Astrocyte (in vitro differentiated cells and primary cell): ENCODE measurements around the gene UBR2. TPM values are rescaled to one million over a fixed set of nuclear protein-coding genes. Genes with fewer than 3 reads are reported as not detected.

Experiments
- DNase-seq: peaks from one replicate; pipeline ENCODE4 v3.0.0-alpha.2; 2010; ENCODE audit warnings: low read depth
- FAIRE-seq: peaks from 2 replicates; lab custom pipeline; 2011; peaks lifted over from hg19 to GRCh38; lab: Jason Lieb, UNC
- H2AFZ ChIP-seq: 2 replicates; pipeline ENCODE4 v1.6.0; 2012; ENCODE audit warnings: low read depth, low read length, inconsistent platforms
- H3K27ac ChIP-seq: 2 replicates; pipeline ENCODE4 v1.5.1; 2011; ENCODE audit warnings: low read depth, low read length, inconsistent platforms
- H3K27me3 ChIP-seq: 2 replicates; pipeline ENCODE4 v1.6.0; 2011; ENCODE audit warnings: low read length, inconsistent platforms; ENCODE audit not compliant: insufficient read depth
- H3K36me3 ChIP-seq: 2 replicates; pipeline ENCODE4 v1.5.1; 2011; ENCODE audit warnings: low read length, inconsistent platforms; ENCODE audit not compliant: insufficient read depth
- H3K4me1 ChIP-seq: 2 replicates; pipeline ENCODE4 v1.5.1; 2011; ENCODE audit warnings: low read length, inconsistent platforms; ENCODE audit not compliant: insufficient read depth
- H3K4me2 ChIP-seq: 2 replicates; pipeline ENCODE4 v1.6.0; 2012; ENCODE audit warnings: low read length, inconsistent platforms
- H3K4me3 ChIP-seq: 2 replicates; pipeline ENCODE4 v1.5.1; 2011; ENCODE audit warnings: low read depth, mild to moderate bottlenecking, low read length, inconsistent platforms; ENCODE audit not compliant: insufficient read depth
- H3K79me2 ChIP-seq: 2 replicates; pipeline ENCODE4 v1.6.0; 2012; ENCODE audit warnings: mild to moderate bottlenecking, low read length, inconsistent platforms; ENCODE audit not compliant: insufficient read depth
- H3K9ac ChIP-seq: 2 replicates; pipeline ENCODE4 v1.6.0; 2012; ENCODE audit warnings: mild to moderate bottlenecking, low read length, inconsistent platforms
- H3K9me3 ChIP-seq: 2 replicates; pipeline ENCODE4 v1.5.1; 2012; ENCODE audit warnings: low read depth, mild to moderate bottlenecking, low read length, inconsistent platforms; ENCODE audit not compliant: insufficient read depth
- H4K20me1 ChIP-seq: 2 replicates; pipeline ENCODE4 v1.6.0; 2012; ENCODE audit warnings: low read length, inconsistent platforms; ENCODE audit not compliant: insufficient read depth
- H3K27ac Mint-ChIP-seq: one replicate; pipeline ENCODE4 v1.8.0; 2021; ENCODE audit warnings: mild to moderate bottlenecking, mixed read lengths; ENCODE audit not compliant: unreplicated experiment
- H3K27me3 Mint-ChIP-seq: one replicate; pipeline ENCODE4 v1.8.0; 2021; ENCODE audit warnings: low read depth, mixed read lengths; ENCODE audit not compliant: unreplicated experiment
- H3K36me3 Mint-ChIP-seq: one replicate; pipeline ENCODE4 v1.8.0; 2021; ENCODE audit warnings: low read depth, mixed read lengths; ENCODE audit not compliant: unreplicated experiment
- H3K4me1 Mint-ChIP-seq: one replicate; pipeline ENCODE4 v1.8.0; 2021; ENCODE audit warnings: low read depth, mixed read lengths; ENCODE audit not compliant: unreplicated experiment
- H3K4me3 Mint-ChIP-seq: one replicate; pipeline ENCODE4 v1.8.0; 2021; ENCODE audit warnings: mild to moderate bottlenecking, moderate library complexity, mixed read lengths; ENCODE audit not compliant: unreplicated experiment
- H3K9me3 Mint-ChIP-seq: one replicate; pipeline ENCODE4 v1.8.0; 2021; ENCODE audit warnings: mild to moderate bottlenecking, mixed read lengths; ENCODE audit not compliant: unreplicated experiment
- CTCF ChIP-seq: IDR thresholded peaks from 2 replicates; pipeline ENCODE4 v1.5.1; 2011; ENCODE audit warnings: low read depth, mild to moderate bottlenecking, inconsistent platforms, low read length, moderate library complexity; ENCODE audit not compliant: insufficient read depth
- EZH2 ChIP-seq: IDR thresholded peaks from 2 replicates; pipeline ENCODE4 v1.6.1; 2012; ENCODE audit warnings: mild to moderate bottlenecking, low read length, inconsistent platforms; ENCODE audit not compliant: insufficient read depth
- total RNA-seq: library from RNA; stranded (reverse); gene quantifications from 2 replicates; pipeline ENCODE4 v1.2.1, GENCODE V29; 2021

UBR2 gene
- total RNA-seq, 1 donor from 2014 or later: 23.3 TPM

- Mint-ChIP-seq H3K27ac (no peak overlapping the region), H3K9me3 (no peaks in the 10 kb centered on the region), H3K4me1 (peaks cover 5% of the 10 kb centered on the region), H3K27me3 (no peaks in the 10 kb centered on the region), H3K4me3 (no peak overlapping the region), H3K36me3 (no peaks in the 10 kb centered on the region)
- DNase-seq (peak; percentile 57), FAIRE-seq (no peak)
- Histone ChIP-seq H3K9ac (no peak overlapping the region), H2AFZ (peak overlapping the region; percentile 9), H3K36me3 (no peaks in the 10 kb centered on the region), H3K4me3 (no peak overlapping the region), H3K4me2 (peak overlapping the region; percentile 30), H3K4me1 (peaks cover 14% of the 10 kb centered on the region), H4K20me1 (no peaks in the 10 kb centered on the region), H3K27me3 (no peaks in the 10 kb centered on the region), H3K79me2 (no peaks in the 10 kb centered on the region), H3K27ac (no peak overlapping the region), H3K9me3 (no peaks in the 10 kb centered on the region)
- TF ChIP-seq EZH2 (no peak), CTCF (no peak)
Observed at GRCh38 chr6:42522942-42523814, 40.7 kb upstream of the UBR2 start.

DNA sequence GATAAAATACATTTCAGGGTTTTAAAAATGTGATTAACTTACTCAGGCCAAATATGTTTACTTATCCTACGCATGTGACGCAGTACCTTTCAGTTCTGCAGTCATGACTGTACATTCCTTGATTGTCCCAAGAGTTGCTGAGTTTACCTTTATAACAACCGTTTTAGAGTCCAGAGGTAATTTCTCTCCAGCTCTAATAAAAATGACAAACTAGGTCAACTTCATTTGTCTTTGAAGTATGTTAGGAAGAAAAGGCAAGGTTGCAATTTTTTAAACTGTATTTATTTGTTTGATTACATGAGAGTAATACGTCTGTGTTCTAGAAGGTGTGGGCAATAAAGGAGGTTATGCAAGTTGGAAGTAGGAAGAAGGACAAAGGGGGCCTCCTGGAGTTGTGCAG, 38.6 kb upstream of the UBR2 start:
- H4K20me1 ChIP-seq: no peaks in the 10 kb centered on the region
- Mint-ChIP-seq H3K9me3 (no peaks in the 10 kb centered on the region), H3K27ac (no peak overlapping the region), H3K4me3 (no peak overlapping the region), H3K36me3 (no peaks in the 10 kb centered on the region), H3K27me3 (no peaks in the 10 kb centered on the region), H3K4me1 (peaks cover 5% of the 10 kb centered on the region)
- H3K4me3 ChIP-seq: no peak overlapping the region
- H3K4me1 ChIP-seq: peaks cover 14% of the 10 kb centered on the region
- H3K4me2 ChIP-seq: no peak overlapping the region
- no peaks in the 10 kb centered on the region for H3K36me3 ChIP-seq
- DNase-seq: no peak
- H3K27me3 ChIP-seq: no peaks in the 10 kb centered on the region
- no peaks in the 10 kb centered on the region for H3K79me2 ChIP-seq
- no peak overlapping the region for H2AFZ ChIP-seq
- H3K27ac ChIP-seq: no peak overlapping the region
- no peaks in the 10 kb centered on the region for H3K9me3 ChIP-seq
- no peak for FAIRE-seq
- no peak for TF ChIP-seq CTCF
- TF ChIP-seq EZH2: no peak
- no peak overlapping the region for H3K9ac ChIP-seq

GRCh38 chr6:42526616-42527015, 37.2 kb upstream of the UBR2 start:
- H3K9ac ChIP-seq: no peak overlapping the region
- no peak for DNase-seq
- no peaks in the 10 kb centered on the region for H3K79me2 ChIP-seq
- Mint-ChIP-seq H3K4me3 (no peak overlapping the region), H3K9me3 (no peaks in the 10 kb centered on the region), H3K27ac (no peak overlapping the region), H3K27me3 (no peaks in the 10 kb centered on the region), H3K36me3 (no peaks in the 10 kb centered on the region), H3K4me1 (no peaks in the 10 kb centered on the region)
- no peaks in the 10 kb centered on the region for H4K20me1 ChIP-seq
- H3K36me3 ChIP-seq: no peaks in the 10 kb centered on the region
- no peak for FAIRE-seq
- no peaks in the 10 kb centered on the region for H3K4me1 ChIP-seq
- no peak overlapping the region for H3K27ac ChIP-seq
- no peaks in the 10 kb centered on the region for H3K9me3 ChIP-seq
- no peak overlapping the region for H3K4me3 ChIP-seq
- no peak overlapping the region for H3K4me2 ChIP-seq
- TF ChIP-seq EZH2 (no peak), CTCF (no peak)
- no peaks in the 10 kb centered on the region for H3K27me3 ChIP-seq
- H2AFZ ChIP-seq: no peak overlapping the region
